Measurements from ENCODE around the gene METTL3.
"Not testable (repeated sequence)": the region's sequence is repeated elsewhere in the genome, so short reads cannot be mapped to it uniquely, and the experiment has no call there.

METTL3 gene

DNA sequence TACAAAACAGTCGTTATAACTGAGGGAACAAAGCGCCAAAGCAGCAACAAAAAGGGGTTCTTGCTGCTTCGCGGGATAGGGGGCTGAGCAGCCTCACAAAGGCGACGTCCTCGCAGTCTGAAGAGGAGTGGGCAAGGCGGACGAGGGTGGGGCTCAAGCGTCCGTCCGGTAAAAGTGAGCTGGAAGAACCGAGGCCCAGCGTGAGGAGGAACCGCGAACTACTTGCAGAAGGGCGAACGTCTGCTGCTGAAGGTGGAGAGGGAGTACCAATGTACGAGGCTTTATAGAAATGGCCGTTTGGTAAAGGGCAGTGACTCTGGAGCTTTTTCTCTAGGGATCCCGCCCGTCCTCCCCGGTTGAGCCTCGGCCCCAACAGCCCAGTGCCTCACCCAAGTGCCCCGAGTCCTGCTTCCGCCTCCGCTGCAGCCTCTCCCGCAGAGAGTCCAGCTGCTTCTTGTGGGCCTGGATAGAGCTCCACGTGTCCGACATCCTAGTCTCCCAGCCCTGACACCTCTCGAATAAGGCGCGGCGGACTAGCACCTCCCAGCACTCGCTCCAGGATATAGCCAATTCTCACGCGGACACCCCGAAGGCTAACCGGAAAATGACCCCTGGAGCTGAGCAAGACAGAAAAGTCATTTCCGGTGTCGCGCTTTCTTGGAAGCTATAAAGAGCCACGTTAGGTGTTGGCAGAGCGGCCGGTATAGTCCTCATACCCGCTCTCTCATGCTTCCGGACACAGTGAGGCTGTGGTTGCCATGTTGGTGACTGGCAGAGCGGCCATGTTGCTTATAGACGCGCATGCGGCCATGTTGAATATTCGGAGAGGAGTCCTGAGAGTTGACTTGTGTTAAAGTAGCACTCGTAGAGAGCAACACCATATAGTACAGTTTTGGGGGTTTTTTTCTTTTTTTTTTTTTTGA, at the start of gene METTL3:
TSS of gene METTL3 (minus strand) at position 606 of the 923 bp plus-strand sequence. CDS start at position 489, 117 bp downstream.
- Mint-ChIP-seq H3K4me3 (peak within 1 kb of the TSS; percentile 97), H3K9me3 (peaks cover 5% of the 10 kb centered on the region), H3K27me3 (no peaks in the 10 kb centered on the region), H3K27ac (ENCODE audit: low read depth) (peak within 1 kb of the TSS; percentile 97), H3K36me3 (ENCODE audit: insufficient read depth) (peaks cover 16% of the 10 kb centered on the region), H3K4me1 (peaks cover 27% of the 10 kb centered on the region)
- ATAC-seq (replicated peaks; ENCODE audit: extremely low read depth, poor library complexity, severe bottlenecking) (peak; percentile 100), DNase-seq (ENCODE audit: low spot score in 2 of 2) (peak; percentile 88 to 92)

DNA sequence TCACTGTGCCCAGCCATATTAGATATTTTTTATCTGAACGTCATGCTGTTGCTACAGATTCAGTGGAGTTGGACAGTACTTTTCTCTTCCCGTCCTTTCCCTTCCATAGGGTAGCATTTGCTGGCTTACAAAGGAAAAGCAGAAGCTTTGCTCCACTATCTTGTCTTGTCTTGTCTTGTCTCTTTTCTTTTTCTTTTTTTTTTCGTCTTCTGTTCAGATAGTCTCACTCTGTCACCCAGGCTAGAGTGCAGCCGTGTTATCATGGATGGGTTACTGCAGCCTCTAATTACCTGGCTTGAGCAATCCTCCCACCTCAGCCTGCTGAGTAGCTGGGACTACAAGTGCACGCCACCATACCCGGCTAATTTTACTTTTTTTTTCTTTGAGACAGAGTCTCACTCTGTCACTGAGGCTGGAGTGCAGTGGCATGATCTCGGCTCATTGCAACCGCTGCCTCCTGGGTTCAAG, 47.6 kb upstream of the METTL3 start:
- Mint-ChIP-seq H3K36me3 (ENCODE audit: insufficient read depth) (peaks cover 2% of the 10 kb centered on the region), H3K27me3 (no peaks in the 10 kb centered on the region), H3K4me1 (peaks cover 6% of the 10 kb centered on the region), H3K9me3 (no peaks in the 10 kb centered on the region), H3K27ac (ENCODE audit: low read depth) (no peak overlapping the region), H3K4me3 (no peak overlapping the region)
- DNase-seq (ENCODE audit: low spot score in 2 of 2) (no peak), ATAC-seq (replicated peaks; ENCODE audit: extremely low read depth, poor library complexity, severe bottlenecking) (no peak)

- Mint-ChIP-seq H3K9me3 (no peaks in the 10 kb centered on the region), H3K27me3 (no peaks in the 10 kb centered on the region), H3K4me1 (peaks cover 6% of the 10 kb centered on the region), H3K36me3 (ENCODE audit: insufficient read depth) (peaks cover under 1% of the 10 kb centered on the region), H3K4me3 (no peak overlapping the region), H3K27ac (ENCODE audit: low read depth) (no peak overlapping the region)
- peak; percentile 54 for ATAC-seq (replicated peaks; ENCODE audit: extremely low read depth, poor library complexity, severe bottlenecking)
- peak; percentile 52 to 67 for DNase-seq (ENCODE audit: low spot score in 2 of 2)
Observed at GRCh38 chr14:21557084-21557901, 46.2 kb upstream of the METTL3 start.

DNA sequence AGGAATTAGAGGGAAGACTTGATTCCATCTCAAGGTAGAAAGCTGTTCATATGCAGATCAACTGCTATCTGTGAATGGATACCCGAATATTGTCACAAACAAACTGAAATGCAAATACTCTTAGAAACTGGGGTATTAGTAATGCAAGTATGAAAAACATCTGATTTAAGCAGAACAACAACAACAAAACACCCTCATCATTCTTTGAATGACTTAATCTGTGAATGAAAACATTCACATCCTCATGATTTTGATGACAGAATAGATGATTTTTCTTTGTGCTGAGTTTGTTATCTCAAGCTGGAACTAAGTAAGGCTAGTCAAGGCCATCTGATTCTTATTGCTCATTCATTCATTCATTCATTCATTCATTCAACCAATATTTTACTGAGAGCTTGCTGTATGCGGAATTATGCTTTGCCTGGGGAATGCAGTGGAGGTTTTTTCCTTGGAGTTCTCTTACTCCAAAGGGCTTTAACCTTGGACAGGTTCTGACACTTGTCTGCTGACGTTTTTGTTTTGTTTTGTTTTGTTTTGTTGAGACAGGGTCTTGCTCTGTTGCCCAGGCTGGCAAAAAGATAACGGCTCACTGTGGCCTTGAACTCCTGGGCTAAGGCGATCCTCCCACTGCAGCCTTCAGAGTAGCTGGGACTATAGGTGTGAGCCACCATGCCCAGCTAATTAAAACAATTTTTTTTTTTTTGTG, 45.4 kb upstream of the METTL3 start:
- Mint-ChIP-seq H3K27me3 (no peaks in the 10 kb centered on the region), H3K9me3 (no peaks in the 10 kb centered on the region), H3K4me3 (no peak overlapping the region), H3K27ac (ENCODE audit: low read depth) (peak overlapping the region; percentile 31), H3K4me1 (peaks cover 6% of the 10 kb centered on the region), H3K36me3 (ENCODE audit: insufficient read depth) (no peaks in the 10 kb centered on the region)
- ATAC-seq (replicated peaks; ENCODE audit: extremely low read depth, poor library complexity, severe bottlenecking) (no peak), DNase-seq (ENCODE audit: low spot score in 2 of 2) (no peak)

GRCh38 chr14:21553266-21553665, 42.1 kb upstream of the METTL3 start:
- H3K27me3 Mint-ChIP-seq: peaks cover 10% of the 10 kb centered on the region
- no peak overlapping the region for H3K4me3 Mint-ChIP-seq
- ATAC-seq (replicated peaks; ENCODE audit: extremely low read depth, poor library complexity, severe bottlenecking): no peak
- no peak overlapping the region for H3K27ac Mint-ChIP-seq (ENCODE audit: low read depth)
- peaks cover 6% of the 10 kb centered on the region for H3K4me1 Mint-ChIP-seq
- H3K9me3 Mint-ChIP-seq: no peaks in the 10 kb centered on the region
- DNase-seq (ENCODE audit: low spot score in 2 of 2): no peak
- peaks cover 1% of the 10 kb centered on the region for H3K36me3 Mint-ChIP-seq (ENCODE audit: insufficient read depth)

DNA sequence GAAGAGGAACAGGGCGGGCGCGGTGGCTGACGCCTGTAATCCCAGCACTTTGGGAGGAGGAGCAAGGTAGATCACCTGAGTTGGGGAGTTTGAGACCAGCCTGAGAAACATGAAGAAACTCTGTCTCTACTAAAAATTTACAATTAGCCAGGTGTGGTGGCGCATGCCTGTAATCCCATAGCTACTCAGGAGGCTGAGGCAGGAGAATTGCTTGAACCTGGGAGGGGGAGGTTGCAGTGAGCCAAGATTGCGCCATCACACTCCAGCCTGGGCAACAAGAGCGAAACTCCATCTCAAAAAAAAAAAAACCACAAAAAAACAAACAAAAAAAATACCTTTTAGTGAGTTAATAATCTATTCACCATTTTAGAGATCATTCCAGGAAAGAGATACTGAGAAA, 33.4 kb upstream of the METTL3 start:
- DNase-seq (ENCODE audit: low spot score in 2 of 2); H3K36me3 Mint-ChIP-seq (ENCODE audit: insufficient read depth); H3K9me3 Mint-ChIP-seq; H3K4me3 Mint-ChIP-seq; H3K27ac Mint-ChIP-seq (ENCODE audit: low read depth); H3K4me1 Mint-ChIP-seq; ATAC-seq (replicated peaks; ENCODE audit: extremely low read depth, poor library complexity, severe bottlenecking): not testable (repeated sequence)
- peaks cover 29% of the 10 kb centered on the region for H3K27me3 Mint-ChIP-seq

DNA sequence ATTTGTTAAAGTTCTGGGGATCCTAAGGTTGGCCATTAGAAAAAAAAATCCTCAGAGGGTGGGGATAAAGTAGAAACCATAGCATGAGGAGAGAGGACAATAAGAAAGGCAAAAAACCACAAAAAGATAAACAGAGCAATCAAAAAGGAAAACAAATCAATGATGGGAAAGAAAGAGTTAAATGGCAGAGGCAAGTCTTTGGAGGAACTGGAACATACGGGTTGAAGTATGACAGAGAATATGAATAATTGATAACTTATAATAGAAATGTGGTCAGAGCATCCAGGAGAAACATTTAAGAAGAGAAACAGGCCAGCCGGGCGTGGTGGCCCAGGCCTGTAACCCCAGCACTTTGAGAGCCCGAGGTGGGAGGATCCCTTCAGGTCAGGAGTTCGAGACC, 32.8 kb upstream of the METTL3 start:
- DNase-seq (ENCODE audit: low spot score in 2 of 2) (no peak), ATAC-seq (replicated peaks; ENCODE audit: extremely low read depth, poor library complexity, severe bottlenecking) (no peak)
- Mint-ChIP-seq H3K4me1 (no peaks in the 10 kb centered on the region), H3K27ac (ENCODE audit: low read depth) (no peak overlapping the region), H3K4me3 (no peak overlapping the region), H3K27me3 (peaks cover 36% of the 10 kb centered on the region), H3K9me3 (no peaks in the 10 kb centered on the region), H3K36me3 (ENCODE audit: insufficient read depth) (no peaks in the 10 kb centered on the region)

- Mint-ChIP-seq H3K27me3 (peaks cover 40% of the 10 kb centered on the region), H3K36me3 (ENCODE audit: insufficient read depth) (no peaks in the 10 kb centered on the region), H3K27ac (ENCODE audit: low read depth) (no peak overlapping the region), H3K9me3 (no peaks in the 10 kb centered on the region), H3K4me3 (no peak overlapping the region), H3K4me1 (no peaks in the 10 kb centered on the region)
- no peak for ATAC-seq (replicated peaks; ENCODE audit: extremely low read depth, poor library complexity, severe bottlenecking)
- DNase-seq (ENCODE audit: low spot score in 2 of 2): no peak
Observed at GRCh38 chr14:21543521-21543960, 32.4 kb upstream of the METTL3 start.

DNA sequence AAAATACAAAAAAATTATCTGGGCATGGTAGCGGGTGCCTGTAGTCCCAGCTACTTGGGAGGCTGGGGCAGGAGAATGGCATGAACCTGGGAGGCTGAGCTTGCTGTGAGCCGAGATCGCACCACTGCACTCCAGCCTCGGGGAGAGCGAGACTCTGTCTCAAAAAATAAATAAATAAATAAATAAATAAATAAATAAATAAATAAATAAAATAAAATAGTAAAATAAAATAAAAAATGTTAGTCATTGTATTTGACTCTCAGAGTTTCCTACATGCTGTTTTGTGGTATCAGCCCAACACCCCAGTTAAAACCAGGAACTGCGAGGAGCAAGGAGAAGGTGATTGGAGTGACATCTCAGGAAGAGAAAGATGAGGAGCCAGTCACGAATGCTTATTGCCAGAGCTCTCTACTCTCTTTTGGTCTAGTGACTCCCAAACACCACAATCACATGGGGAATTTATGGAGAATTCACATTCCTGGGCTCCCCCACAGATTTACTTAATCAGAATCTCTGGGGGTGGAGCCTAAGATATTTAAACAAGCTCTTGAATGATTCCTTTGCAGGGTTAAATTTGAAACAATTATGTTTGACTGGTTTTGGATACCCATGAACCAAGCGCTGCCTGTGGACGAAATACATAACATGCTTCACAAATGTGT, 30.4 kb upstream of the METTL3 start:
- H3K27me3 Mint-ChIP-seq: peaks cover 60% of the 10 kb centered on the region
- DNase-seq (ENCODE audit: low spot score in 2 of 2) (no peak), ATAC-seq (replicated peaks; ENCODE audit: extremely low read depth, poor library complexity, severe bottlenecking) (no peak)
- no peak overlapping the region for H3K27ac Mint-ChIP-seq (ENCODE audit: low read depth)
- H3K36me3 Mint-ChIP-seq (ENCODE audit: insufficient read depth): no peaks in the 10 kb centered on the region
- H3K9me3 Mint-ChIP-seq: no peaks in the 10 kb centered on the region
- H3K4me1 Mint-ChIP-seq: peaks cover 6% of the 10 kb centered on the region
- no peak overlapping the region for H3K4me3 Mint-ChIP-seq

DNA sequence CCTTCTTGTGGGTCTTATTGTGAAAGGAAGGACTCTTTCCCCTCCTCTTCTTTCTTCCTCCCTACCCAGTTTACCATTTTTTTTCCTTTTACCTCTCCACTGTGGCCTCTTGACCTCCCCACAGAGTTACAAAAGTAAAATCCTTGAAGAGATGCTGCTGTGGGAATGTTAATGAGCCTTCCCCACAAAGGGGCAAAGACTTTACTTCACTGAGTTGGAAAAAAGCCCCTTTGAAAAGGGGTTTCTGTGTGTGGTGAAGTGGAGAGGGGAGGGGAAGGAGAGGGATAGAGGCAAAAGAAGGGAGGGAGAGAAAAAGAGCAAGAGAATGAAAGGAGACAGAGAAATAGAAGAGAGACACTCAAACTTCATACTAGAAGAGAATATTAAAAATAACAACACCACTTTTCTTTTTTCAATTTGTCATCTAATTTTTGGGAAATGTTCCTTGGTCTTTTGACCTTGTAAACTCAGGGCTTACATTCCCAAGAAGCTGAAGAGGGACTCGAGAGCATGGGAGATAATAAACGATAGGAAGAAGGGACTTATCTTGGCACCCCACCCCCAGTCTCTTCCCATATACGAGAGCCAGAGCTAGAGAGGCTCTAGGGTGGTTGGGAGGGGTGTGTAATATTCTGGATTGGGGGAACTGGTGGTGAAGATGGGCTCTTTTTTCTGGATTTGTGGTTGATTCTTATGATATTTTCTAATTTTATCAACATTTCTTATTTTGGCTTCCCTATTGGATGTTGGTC, 28.2 kb upstream of the METTL3 start:
- H3K27me3 Mint-ChIP-seq: peaks cover 82% of the 10 kb centered on the region
- ATAC-seq (replicated peaks; ENCODE audit: extremely low read depth, poor library complexity, severe bottlenecking) (no peak), DNase-seq (ENCODE audit: low spot score in 2 of 2) (no peak)
- no peaks in the 10 kb centered on the region for H3K36me3 Mint-ChIP-seq (ENCODE audit: insufficient read depth)
- no peak overlapping the region for H3K27ac Mint-ChIP-seq (ENCODE audit: low read depth)
- H3K9me3 Mint-ChIP-seq: no peaks in the 10 kb centered on the region
- no peak overlapping the region for H3K4me3 Mint-ChIP-seq
- peaks cover 6% of the 10 kb centered on the region for H3K4me1 Mint-ChIP-seq

GRCh38 chr14:21537090-21537424, 25.9 kb upstream of the METTL3 start:
- ATAC-seq (replicated peaks; ENCODE audit: extremely low read depth, poor library complexity, severe bottlenecking): no peak
- DNase-seq (ENCODE audit: low spot score in 2 of 2): no peak
- no peak overlapping the region for H3K27ac Mint-ChIP-seq (ENCODE audit: low read depth)
- H3K4me1 Mint-ChIP-seq: peaks cover 6% of the 10 kb centered on the region
- H3K27me3 Mint-ChIP-seq: peaks cover 76% of the 10 kb centered on the region
- H3K4me3 Mint-ChIP-seq: no peak overlapping the region
- no peaks in the 10 kb centered on the region for H3K36me3 Mint-ChIP-seq (ENCODE audit: insufficient read depth)
- no peaks in the 10 kb centered on the region for H3K9me3 Mint-ChIP-seq
